ENCODE data around the gene ISCU.

DNA sequence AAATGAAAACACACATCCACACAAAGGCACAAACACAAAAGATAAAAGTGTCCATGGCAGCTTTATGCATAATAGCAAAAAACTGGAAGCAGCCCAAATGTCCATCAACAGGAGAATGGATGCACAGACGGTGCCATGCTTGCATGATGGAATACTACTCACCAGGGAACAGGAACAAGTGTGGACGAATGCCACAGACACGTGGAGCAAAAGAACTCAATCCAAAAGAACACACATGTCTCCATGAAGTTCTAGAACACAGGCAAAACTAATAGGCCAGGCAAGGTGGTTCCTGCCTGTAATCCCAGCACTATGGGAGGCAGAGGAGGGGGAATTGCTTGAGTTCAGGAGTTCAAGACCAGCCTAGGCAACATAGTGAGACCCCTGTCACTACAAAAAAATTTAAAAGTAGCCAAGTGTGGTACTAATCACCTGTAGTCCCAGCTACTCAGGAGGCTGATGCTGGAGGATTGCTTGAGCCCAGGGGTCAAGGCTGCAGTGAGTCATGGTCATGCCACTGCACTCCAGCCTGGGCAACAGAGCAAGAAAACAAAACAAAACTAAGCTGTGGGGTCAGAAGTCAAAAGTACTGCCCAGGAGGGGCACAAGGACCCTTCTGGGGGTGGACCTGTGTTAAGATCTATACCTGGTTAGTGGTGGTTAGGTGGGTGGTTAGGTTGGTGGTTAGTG is 42.7 kb downstream of the ISCU start:
- no peak for TF ChIP-seq EZH2 (IDR thresholded peaks at IDR 0.05; ENCODE audit: low read length, missing control alignments)
- TF ChIP-seq, protein P1, sequence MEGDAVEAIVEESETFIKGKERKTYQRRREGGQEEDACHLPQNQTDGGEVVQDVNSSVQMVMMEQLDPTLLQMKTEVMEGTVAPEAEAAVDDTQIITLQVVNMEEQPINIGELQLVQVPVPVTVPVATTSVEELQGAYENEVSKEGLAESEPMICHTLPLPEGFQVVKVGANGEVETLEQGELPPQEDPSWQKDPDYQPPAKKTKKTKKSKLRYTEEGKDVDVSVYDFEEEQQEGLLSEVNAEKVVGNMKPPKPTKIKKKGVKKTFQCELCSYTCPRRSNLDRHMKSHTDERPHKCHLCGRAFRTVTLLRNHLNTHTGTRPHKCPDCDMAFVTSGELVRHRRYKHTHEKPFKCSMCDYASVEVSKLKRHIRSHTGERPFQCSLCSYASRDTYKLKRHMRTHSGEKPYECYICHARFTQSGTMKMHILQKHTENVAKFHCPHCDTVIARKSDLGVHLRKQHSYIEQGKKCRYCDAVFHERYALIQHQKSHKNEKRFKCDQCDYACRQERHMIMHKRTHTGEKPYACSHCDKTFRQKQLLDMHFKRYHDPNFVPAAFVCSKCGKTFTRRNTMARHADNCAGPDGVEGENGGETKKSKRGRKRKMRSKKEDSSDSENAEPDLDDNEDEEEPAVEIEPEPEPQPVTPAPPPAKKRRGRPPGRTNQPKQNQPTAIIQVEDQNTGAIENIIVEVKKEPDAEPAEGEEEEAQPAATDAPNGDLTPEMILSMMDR (conservative IDR thresholded peaks at IDR 0.05 in 1 of 2, IDR thresholded peaks at IDR 0.05 in 1 of 2; ENCODE audit: low read depth in 1 of 2, low read length in 2 of 2) = no peak

Data from fibroblast of lung (primary cell).